ENCODE data around the gene AMBRA1. TPM values are rescaled to one million over a fixed set of nuclear protein-coding genes. Genes with fewer than 3 reads are reported as not detected.

Gene AMBRA1
- total RNA-seq, 2 experiments from 2014 or later, result 24.6 to 30.7 TPM

- Histone ChIP-seq H3K4me1 (ENCODE audit: insufficient read depth, low read length, poor library complexity, severe bottlenecking) (peaks cover 6% of the 10 kb centered on the region), H3K9me3 (ENCODE audit: low read length) (no peaks in the 10 kb centered on the region), H4K20me1 (ENCODE audit: insufficient read depth, low read length) (peaks cover under 1% of the 10 kb centered on the region; the same call in 1 of the 2 replicates), H3K79me2 (ENCODE audit: insufficient read depth, low read depth, low read length) (no peaks in the 10 kb centered on the region), H3K4me3 (ENCODE audit: low read depth, low read length, poor library complexity, severe bottlenecking) (no peak overlapping the region), H3K9me2 (ENCODE audit: insufficient read depth, low read length) (no peaks in the 10 kb centered on the region), H2AFZ (ENCODE audit: low read length) (no peak overlapping the region), H3K4me2 (ENCODE audit: low read length) (no peak overlapping the region), H3K27ac (ENCODE audit: low read depth, low read length, poor library complexity, severe bottlenecking) (no peak overlapping the region), H3K36me3 (ENCODE audit: insufficient read depth, low read length) (peaks cover 21% of the 10 kb centered on the region)
- ChIA-PET CTCF (ENCODE audit: unreplicated experiment) (interaction anchor here (1.1 kb wide), 1 partner anchor 9 kb away, joined by 3 read pairs; no protein-coding TSS in a partner anchor), POLR2A (interaction anchor here (0.6 to 1.1 kb wide), 5 partner anchors 9 to 185 kb away, joined by 3 read pairs; no protein-coding TSS in a partner anchor)
- intact Hi-C loops (cut with micrococcal nuclease; ENCODE audit: unreplicated experiment), result no loop called here
- no peak for DNase-seq (ENCODE audit: low spot score)
- no peak for TF ChIP-seq CTCF (conservative IDR thresholded peaks at IDR 0.05; ENCODE audit: low read length)
- TF ChIP-seq EZH2phosphoT487 (IDR thresholded peaks at IDR 0.05; ENCODE audit: borderline replicate concordance, low read depth, low read length), result no peak
- no TSS peak for BruUV-seq (replicated peaks)
Measured at GRCh38 chr11:46445920-46446771, 147.7 kb downstream of the AMBRA1 start.

GRCh38 chr11:46445192-46445919 lies 148.5 kb downstream of the AMBRA1 start:
- Histone ChIP-seq H3K4me1 (ENCODE audit: insufficient read depth, low read length, poor library complexity, severe bottlenecking) (peaks cover 6% of the 10 kb centered on the region), H3K36me3 (ENCODE audit: insufficient read depth, low read length) (peaks cover 27% of the 10 kb centered on the region), H3K4me3 (ENCODE audit: low read depth, low read length, poor library complexity, severe bottlenecking) (no peak overlapping the region), H2AFZ (ENCODE audit: low read length) (no peak overlapping the region), H3K79me2 (ENCODE audit: insufficient read depth, low read depth, low read length) (no peaks in the 10 kb centered on the region), H3K27ac (ENCODE audit: low read depth, low read length, poor library complexity, severe bottlenecking) (no peak overlapping the region), H3K9me3 (ENCODE audit: low read length) (no peaks in the 10 kb centered on the region), H3K9me2 (ENCODE audit: insufficient read depth, low read length) (no peaks in the 10 kb centered on the region), H3K4me2 (ENCODE audit: low read length) (no peak overlapping the region), H4K20me1 (ENCODE audit: insufficient read depth, low read length) (no peaks in the 10 kb centered on the region)
- ChIA-PET CTCF (ENCODE audit: unreplicated experiment) (interaction anchor here (1.1 kb wide), 1 partner anchor 8 kb away, joined by 3 read pairs; no protein-coding TSS in a partner anchor), POLR2A (interaction anchor here (1.0 to 1.1 kb wide), 2 partner anchors 8 to 110 kb away, joined by 3 read pairs; no protein-coding TSS in a partner anchor)
- intact Hi-C loops (cut with micrococcal nuclease; ENCODE audit: unreplicated experiment), result no loop called here
- TF ChIP-seq CTCF (conservative IDR thresholded peaks at IDR 0.05; ENCODE audit: low read length), result no peak
- no TSS peak for BruUV-seq (replicated peaks)
- DNase-seq (ENCODE audit: low spot score), result no peak
